ENCODE results near the gene ACACA. TPM values are rescaled to one million over a fixed set of nuclear protein-coding genes. Genes with fewer than 3 reads are reported as not detected.

Gene ACACA
- total RNA-seq, 1 experiment from 2014 or later = 33.0 TPM

DNA sequence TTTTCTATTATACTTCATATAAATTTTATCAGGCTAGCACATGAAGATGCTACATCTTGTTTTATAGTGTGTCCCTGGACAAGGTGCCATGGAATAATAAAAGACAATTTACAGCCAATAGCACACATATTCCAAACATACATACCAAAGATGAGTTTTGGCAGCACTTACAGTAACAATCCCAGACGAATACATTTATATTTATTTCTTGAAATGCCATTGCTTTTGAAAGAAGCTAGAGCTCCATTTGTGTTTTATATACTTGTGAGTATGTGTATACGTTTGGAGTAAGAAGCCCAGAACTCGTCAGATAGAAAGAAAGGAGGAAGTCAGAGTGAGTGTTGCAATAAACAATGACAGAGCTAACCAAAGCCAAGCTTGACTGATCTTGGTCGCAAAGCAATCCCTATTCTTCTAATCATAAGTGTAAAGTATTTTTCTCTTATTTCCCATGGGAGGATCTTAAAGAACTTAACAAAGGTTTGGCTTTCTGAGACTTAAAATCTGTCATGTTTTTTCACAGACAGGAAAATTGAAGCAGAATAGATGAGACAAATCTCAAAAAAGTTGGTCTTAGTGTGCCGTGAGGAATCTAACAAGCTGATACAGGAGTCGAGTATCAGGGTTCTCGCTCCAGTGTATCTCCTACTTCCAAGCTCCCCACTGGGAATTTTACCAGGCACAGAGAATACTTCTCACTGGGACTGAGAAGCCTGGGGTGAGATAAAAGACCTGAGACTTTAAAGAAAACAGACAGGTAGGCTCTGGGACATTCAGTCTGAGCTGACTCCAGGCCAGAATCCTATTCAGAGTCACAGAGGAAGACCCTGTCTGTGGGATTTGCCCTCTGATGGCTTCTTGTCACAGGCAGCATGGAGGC, 282.5 kb downstream of the ACACA start:
- no TSS peak for BruUV-seq (replicated peaks)
- ChIA-PET CTCF (no interaction called here), POLR2A (ENCODE audit: unreplicated experiment) (no interaction called here)
- Histone ChIP-seq H3K27ac (ENCODE audit: low read length) (no peak overlapping the region), H3K79me2 (ENCODE audit: low read length) (no peaks in the 10 kb centered on the region), H2AFZ (ENCODE audit: low read length) (no peak overlapping the region), H4K20me1 (ENCODE audit: low read length) (no peaks in the 10 kb centered on the region), H3K36me3 (ENCODE audit: low read depth, low read length) (peaks cover 6% of the 10 kb centered on the region), H3K27me3 (ENCODE audit: low read length) (no peaks in the 10 kb centered on the region), H3K9me2 (replicated peaks; ENCODE audit: low read length) (no peaks in the 10 kb centered on the region), H3K4me1 (ENCODE audit: insufficient read depth, low read length) (peaks cover 4% of the 10 kb centered on the region; the same call in 1 of the 2 replicates), H3F3A (ENCODE audit: low read length, unreplicated experiment) (no peaks in the 10 kb centered on the region), H3K4me2 (ENCODE audit: low read length) (no peak overlapping the region), H3K4me3 (ENCODE audit: low read length) (no peak overlapping the region), H3K9me3 (ENCODE audit: low read length) (no peaks in the 10 kb centered on the region), H3K9ac (ENCODE audit: low read length) (no peak overlapping the region)
- TF ChIP-seq EZH2phosphoT487 (IDR thresholded peaks at IDR 0.05; ENCODE audit: borderline replicate concordance, low read length) (no peak), EZH2 (IDR thresholded peaks at IDR 0.05; ENCODE audit: low read length, unreplicated experiment) (no peak)
- TF ChIP-seq, protein P1, sequence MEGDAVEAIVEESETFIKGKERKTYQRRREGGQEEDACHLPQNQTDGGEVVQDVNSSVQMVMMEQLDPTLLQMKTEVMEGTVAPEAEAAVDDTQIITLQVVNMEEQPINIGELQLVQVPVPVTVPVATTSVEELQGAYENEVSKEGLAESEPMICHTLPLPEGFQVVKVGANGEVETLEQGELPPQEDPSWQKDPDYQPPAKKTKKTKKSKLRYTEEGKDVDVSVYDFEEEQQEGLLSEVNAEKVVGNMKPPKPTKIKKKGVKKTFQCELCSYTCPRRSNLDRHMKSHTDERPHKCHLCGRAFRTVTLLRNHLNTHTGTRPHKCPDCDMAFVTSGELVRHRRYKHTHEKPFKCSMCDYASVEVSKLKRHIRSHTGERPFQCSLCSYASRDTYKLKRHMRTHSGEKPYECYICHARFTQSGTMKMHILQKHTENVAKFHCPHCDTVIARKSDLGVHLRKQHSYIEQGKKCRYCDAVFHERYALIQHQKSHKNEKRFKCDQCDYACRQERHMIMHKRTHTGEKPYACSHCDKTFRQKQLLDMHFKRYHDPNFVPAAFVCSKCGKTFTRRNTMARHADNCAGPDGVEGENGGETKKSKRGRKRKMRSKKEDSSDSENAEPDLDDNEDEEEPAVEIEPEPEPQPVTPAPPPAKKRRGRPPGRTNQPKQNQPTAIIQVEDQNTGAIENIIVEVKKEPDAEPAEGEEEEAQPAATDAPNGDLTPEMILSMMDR (conservative IDR thresholded peaks at IDR 0.05; ENCODE audit: low read depth, low read length) = no peak
- DNase-seq = no peak
- intact Hi-C loops (cut with micrococcal nuclease) = loop anchor here (10.0 kb wide), 1 partner anchor 91 kb away; no protein-coding TSS in a partner anchor
- no peak for ATAC-seq

DNA sequence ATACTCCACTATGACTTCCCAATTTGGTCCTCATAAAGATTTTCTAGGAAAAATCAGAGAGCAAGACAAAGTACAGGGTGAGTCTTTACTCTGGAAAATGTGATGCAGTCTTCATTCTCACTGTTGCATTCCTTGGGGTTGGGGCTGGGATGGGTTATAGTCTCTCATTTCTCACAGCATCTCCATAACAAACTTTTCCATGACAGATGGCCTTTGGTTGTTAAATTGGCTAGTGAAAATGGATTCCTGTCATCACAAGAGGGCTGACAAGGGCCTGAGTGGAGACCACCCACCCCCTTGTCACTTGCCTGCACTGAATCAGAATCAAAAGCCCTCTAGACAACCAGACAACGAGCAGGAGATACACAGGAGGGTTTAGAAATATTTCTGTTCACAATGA, 283.2 kb downstream of the ACACA start:
- H3K4me1 ChIP-seq (ENCODE audit: insufficient read depth, low read length) = peaks cover 4% of the 10 kb centered on the region; the same call in 1 of the 2 replicates
- ATAC-seq (no peak), DNase-seq (no peak)
- H3K9me2 ChIP-seq (replicated peaks; ENCODE audit: low read length) = no peaks in the 10 kb centered on the region
- H3K9me3 ChIP-seq (ENCODE audit: low read length) = no peaks in the 10 kb centered on the region
- ChIA-PET CTCF (no interaction called here), POLR2A (ENCODE audit: unreplicated experiment) (no interaction called here)
- BruUV-seq (replicated peaks) = no TSS peak
- TF ChIP-seq EZH2phosphoT487 (IDR thresholded peaks at IDR 0.05; ENCODE audit: borderline replicate concordance, low read length) = no peak
- TF ChIP-seq EZH2 (IDR thresholded peaks at IDR 0.05; ENCODE audit: low read length, unreplicated experiment) = no peak
- TF ChIP-seq, protein P1 (conservative IDR thresholded peaks at IDR 0.05; ENCODE audit: low read depth, low read length) = no peak
- H3K36me3 ChIP-seq (ENCODE audit: low read depth, low read length) = peaks cover 4% of the 10 kb centered on the region
- intact Hi-C loops (cut with micrococcal nuclease) = loop anchor here (10.0 kb wide), 1 partner anchor 91 kb away; no protein-coding TSS in a partner anchor
- no peak overlapping the region for H2AFZ ChIP-seq (ENCODE audit: low read length)
- H3K27ac ChIP-seq (ENCODE audit: low read length) = no peak overlapping the region
- H3K4me2 ChIP-seq (ENCODE audit: low read length) = no peak overlapping the region
- no peaks in the 10 kb centered on the region for H3K79me2 ChIP-seq (ENCODE audit: low read length)
- no peaks in the 10 kb centered on the region for H4K20me1 ChIP-seq (ENCODE audit: low read length)
- H3K9ac ChIP-seq (ENCODE audit: low read length) = no peak overlapping the region
- no peaks in the 10 kb centered on the region for H3F3A ChIP-seq (ENCODE audit: low read length, unreplicated experiment)
- H3K27me3 ChIP-seq (ENCODE audit: low read length) = no peaks in the 10 kb centered on the region
- H3K4me3 ChIP-seq (ENCODE audit: low read length) = no peak overlapping the region

DNA sequence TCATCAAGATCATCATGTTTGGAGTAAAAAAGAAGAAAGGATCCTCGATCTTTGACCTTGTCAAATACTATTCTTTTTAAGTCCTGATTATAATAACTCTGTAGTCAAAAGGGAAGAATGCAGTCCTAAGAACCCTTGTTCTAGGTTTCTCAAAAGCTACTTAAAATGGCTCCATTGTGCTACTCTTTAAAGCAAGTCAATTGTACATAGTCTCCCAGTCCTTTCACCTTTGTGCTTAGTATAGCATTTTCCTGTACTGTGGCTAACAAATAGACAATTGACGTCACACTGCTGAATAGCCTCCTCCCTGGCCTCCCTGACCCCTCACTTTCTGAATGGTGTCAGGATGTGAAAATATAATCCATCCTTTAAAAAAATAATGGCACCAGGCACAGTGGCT, 285.0 kb downstream of the ACACA start:
- Histone ChIP-seq H2AFZ (ENCODE audit: low read length) (no peak overlapping the region), H3K36me3 (ENCODE audit: low read depth, low read length) (peaks cover 3% of the 10 kb centered on the region), H4K20me1 (ENCODE audit: low read length) (no peaks in the 10 kb centered on the region), H3K9me3 (ENCODE audit: low read length) (no peaks in the 10 kb centered on the region), H3K4me3 (ENCODE audit: low read length) (no peak overlapping the region), H3K4me2 (ENCODE audit: low read length) (no peak overlapping the region), H3K79me2 (ENCODE audit: low read length) (no peaks in the 10 kb centered on the region), H3K9ac (ENCODE audit: low read length) (no peak overlapping the region), H3F3A (ENCODE audit: low read length, unreplicated experiment) (no peaks in the 10 kb centered on the region), H3K27me3 (ENCODE audit: low read length) (no peaks in the 10 kb centered on the region), H3K4me1 (ENCODE audit: insufficient read depth, low read length) (peaks cover 4% of the 10 kb centered on the region; the same call in 1 of the 2 replicates), H3K9me2 (replicated peaks; ENCODE audit: low read length) (no peaks in the 10 kb centered on the region), H3K27ac (ENCODE audit: low read length) (no peak overlapping the region)
- ChIA-PET CTCF (no interaction called here), POLR2A (ENCODE audit: unreplicated experiment) (no interaction called here)
- TF ChIP-seq, protein P1 (conservative IDR thresholded peaks at IDR 0.05; ENCODE audit: low read depth, low read length) = no peak
- TF ChIP-seq EZH2phosphoT487 (IDR thresholded peaks at IDR 0.05; ENCODE audit: borderline replicate concordance, low read length) = no peak
- no peak for TF ChIP-seq EZH2 (IDR thresholded peaks at IDR 0.05; ENCODE audit: low read length, unreplicated experiment)
- DNase-seq = no peak
- intact Hi-C loops (cut with micrococcal nuclease) = loop anchor here (10.0 kb wide), 1 partner anchor 93 kb away; no protein-coding TSS in a partner anchor
- no TSS peak for BruUV-seq (replicated peaks)
- no peak for ATAC-seq
